HG03064 (cell line): ENCODE results near the gene ASCC2.
"Not testable (repeated sequence)": the region's sequence is repeated elsewhere in the genome, so short reads cannot be mapped to it uniquely, and the experiment has no call there.

Experiments used
- ATAC-seq: cut with Tn5 transposase; IDR thresholded peaks from one replicate; pipeline ENCODE4 v1.9.1; 2021; ENCODE audit warnings: low read depth; ENCODE audit not compliant: unreplicated experiment

ASCC2 gene, protein sequence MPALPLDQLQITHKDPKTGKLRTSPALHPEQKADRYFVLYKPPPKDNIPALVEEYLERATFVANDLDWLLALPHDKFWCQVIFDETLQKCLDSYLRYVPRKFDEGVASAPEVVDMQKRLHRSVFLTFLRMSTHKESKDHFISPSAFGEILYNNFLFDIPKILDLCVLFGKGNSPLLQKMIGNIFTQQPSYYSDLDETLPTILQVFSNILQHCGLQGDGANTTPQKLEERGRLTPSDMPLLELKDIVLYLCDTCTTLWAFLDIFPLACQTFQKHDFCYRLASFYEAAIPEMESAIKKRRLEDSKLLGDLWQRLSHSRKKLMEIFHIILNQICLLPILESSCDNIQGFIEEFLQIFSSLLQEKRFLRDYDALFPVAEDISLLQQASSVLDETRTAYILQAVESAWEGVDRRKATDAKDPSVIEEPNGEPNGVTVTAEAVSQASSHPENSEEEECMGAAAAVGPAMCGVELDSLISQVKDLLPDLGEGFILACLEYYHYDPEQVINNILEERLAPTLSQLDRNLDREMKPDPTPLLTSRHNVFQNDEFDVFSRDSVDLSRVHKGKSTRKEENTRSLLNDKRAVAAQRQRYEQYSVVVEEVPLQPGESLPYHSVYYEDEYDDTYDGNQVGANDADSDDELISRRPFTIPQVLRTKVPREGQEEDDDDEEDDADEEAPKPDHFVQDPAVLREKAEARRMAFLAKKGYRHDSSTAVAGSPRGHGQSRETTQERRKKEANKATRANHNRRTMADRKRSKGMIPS

DNA sequence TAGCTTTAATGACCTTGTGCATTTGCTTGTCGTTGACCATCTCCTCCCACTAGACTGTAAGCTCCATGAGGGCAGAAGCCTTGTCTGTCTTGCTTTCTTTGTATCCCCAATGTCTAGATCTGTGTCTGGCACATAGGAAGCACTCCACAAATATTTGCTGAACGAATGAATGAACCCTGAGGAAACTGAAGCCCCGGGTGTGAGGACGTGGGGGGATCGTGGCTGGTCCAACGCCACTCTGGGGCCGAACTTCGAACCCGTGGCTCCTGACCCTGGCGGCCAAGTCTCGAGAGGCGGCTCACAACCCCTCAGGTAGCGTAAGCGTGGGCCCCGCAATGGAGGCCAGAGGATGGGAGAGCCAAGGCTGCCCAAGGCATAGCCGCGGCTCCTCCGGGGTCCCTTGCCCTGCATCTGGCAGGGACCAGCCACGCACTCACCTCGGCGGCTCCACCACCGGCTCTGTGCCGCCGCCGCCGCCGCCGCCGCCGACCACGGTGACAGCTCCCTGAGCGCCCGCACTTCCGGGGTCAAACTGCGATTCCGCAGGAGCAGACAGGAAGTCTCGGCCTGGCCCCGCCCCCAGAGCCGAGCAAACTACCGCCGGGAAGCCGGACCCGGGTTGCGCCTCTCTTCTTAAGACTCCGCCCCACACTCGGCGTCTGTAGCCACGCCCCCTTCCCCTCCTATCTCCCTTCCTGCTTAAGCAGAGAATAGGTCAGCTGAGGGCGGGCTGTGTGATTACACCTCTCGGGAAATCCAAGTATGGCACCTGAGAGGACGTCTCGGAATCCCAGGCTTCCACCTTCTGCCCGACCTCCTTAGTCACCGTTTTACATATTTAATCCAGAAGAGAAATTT lies at the start of gene ASCC2:
ASCC2 (minus strand) TSS at position 534 of the 858 bp plus-strand sequence. CDS start 5,949 bp downstream, outside the sequence.
- peak; percentile 93 for ATAC-seq

DNA sequence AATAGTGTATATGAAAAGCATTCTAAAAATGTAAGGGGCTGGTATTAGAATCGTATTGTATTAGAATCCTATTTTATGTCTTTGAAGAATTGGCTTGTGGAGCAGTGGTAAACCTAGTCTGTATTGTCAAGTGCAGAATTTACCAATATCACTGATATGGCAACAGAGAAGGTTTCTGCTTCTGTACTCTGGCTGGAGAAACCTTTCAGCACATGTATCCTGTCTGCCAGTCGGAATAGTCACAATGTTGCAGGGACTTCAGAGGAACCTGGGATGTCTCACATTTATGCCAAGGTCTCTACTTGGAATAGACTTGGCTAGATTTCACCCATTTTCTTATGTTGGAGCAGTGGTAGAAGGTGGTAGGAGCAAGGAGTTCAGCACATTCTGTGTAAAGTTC lies 49.3 kb upstream of the ASCC2 start:
- ATAC-seq, result no peak

DNA sequence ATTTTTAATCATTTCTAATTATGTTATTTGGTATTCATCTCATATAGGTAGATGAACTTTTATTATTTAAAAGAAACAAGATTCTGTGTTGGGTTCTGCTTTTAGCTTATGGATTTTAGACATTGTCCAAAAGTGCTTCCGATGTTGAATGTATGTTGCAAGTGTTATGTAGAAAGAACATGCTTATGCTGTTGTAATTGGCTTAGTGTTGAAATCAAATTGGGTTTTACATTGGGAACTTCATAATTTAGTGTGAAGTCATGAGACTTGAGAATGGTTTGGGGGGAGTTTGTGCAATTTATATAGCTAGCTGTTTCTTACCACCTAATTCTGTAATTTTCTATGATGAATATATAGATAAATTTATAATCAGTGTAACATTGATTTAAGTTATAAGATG lies 48.5 kb upstream of the ASCC2 start:
- no peak for ATAC-seq

DNA sequence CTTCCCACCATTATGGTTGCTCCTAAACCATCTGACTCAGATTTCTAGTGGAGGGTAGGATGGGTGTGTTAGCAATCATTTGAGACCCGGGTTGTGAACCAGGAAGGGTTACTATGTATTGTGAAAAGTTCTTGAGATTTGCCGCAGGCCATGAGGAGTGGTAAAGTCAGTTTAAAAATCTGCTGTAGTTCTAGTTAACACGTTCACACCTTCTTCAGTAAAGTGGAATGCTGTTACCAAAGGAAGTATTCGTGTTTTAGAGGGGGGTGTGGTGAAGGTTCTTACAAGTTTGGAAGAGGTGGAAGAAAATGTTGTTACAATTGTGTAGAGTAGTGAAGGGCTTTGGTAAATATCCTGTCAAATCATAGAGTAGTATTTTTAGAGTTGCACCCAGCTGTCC lies 47.5 kb upstream of the ASCC2 start:
- no peak for ATAC-seq

DNA sequence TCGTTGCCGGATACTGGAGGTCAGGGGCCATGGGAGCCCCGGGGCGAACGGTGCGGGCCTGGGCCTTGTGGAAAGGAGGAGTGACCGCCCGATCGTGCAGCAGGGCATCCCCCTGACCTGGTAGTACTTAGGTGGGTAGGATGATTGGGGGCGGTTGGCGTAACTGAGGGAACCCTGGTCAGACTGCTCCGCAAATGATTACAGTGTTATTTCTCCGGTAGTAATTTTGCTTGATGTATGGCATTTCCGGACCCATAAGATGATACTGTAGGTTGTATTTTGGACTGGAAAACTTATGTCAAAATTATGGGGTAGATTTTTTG lies 45.7 kb upstream of the ASCC2 start:
- no peak for ATAC-seq

DNA sequence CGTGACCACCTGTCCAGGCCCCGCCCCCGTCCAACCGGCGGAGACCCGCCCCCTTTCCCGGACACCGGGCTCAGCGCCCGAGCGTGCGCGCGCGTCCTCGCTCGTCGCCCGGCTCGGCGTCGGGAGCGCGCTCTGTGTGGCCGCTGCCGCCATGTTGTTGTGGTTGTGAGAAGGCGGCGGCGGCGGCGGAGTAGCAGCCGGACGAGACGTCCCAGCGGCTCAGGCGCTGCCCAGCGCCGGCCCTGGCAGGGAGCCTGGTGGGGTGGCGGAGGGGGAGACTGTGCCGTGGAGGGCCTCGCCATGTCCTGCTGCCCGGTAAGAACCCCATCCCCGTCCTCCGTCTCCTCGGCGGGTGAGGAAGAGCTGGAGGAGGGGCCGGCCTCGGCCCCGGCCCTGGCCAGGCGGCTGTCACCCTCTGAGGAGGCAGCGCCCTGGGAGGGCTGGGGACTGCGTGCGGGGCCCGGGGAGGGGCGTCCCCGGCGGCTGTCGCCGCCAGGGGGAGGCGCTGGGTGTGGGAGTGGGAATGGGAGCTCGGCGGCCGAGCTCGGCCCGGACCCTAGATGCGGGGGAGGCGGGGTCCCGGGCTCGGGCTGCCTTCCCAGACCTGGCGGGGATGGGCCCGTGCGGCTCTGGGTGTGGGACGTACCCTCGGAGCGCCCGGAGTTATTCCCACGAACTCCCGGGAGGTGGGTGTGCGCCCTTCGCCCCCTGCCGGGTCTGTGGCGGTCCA lies 45.1 kb upstream of the ASCC2 start, which contains the start of gene MTMR3:
MTMR3 (plus strand) TSS at position 130 of the 730 bp plus-strand sequence. CDS start 87,886 bp downstream, outside the sequence.
- ATAC-seq, result peak; percentile 62

DNA sequence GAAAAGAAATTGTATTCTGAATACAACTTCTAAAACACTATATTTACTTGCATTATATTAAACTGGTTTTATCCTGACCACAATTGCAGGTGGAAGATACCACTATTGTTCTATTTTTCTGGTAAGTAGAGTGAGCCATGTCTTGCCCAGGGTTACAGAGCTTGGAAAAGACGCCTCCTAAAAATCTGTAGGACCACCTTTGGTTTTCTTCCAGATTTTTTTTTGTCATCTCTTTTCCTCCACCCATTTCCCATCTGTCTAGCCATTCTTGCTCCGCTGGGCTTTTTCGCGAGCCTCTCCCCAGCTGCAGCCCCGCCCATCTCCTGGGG lies 44.6 kb upstream of the ASCC2 start:
- ATAC-seq, result no peak

DNA sequence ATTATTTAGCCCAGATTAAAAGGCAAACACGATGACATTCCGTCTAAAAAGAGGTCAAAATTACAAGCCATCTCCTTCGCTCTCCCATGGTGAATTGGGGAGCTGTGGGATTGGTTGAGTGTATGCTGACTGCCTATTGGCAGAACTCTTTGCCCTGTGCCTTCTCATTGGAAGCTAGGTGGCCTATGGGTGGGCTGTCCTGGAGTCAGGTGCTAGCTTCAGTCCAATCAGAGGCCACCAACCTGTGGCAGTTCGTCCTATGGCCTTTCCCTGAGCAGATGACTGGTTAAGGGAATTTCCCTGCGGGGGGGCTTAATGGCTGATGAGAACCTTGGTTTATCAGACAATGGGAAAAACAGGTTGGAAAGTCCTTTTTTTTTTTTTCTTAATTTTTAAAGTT lies 41.7 kb upstream of the ASCC2 start:
- ATAC-seq, result no peak

DNA sequence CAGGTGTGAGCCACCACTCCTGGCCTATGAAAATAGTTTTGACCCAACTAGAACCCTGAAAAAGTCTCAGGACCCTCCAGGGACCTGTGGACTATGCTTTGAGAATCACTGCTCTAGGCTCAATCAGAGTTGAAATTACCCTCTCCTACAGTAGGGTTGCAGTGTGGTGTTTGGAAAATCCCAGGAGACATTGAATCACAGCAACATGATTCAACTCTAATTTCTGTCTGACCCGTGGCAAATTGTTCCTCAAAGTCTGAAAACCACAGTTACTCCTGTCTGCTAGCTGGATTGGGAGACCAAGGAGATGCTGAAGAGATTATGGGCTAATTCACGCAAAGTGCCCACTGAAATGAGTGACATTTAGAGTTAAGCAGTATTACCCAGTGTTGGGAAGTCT lies 39.5 kb upstream of the ASCC2 start:
- no peak for ATAC-seq

DNA sequence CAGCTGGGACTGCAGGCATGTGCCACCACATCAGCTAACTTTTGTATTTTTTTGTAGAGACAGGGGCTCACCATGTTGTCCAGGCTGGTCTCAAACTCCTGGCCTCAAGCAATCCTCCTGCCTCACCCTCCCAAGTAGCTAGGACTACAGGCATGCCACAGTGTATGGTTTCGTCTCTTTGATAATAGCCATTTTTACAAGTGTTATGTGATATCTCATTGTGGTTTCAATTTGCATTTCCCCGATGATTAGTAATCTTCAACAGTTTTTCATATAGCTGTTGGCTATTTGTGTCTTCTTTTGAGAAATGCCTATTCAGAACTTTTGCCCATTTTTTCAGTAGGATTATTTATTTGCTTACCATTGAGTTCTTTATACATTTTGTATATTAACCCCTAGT lies 35.9 kb upstream of the ASCC2 start:
- no peak for ATAC-seq

DNA sequence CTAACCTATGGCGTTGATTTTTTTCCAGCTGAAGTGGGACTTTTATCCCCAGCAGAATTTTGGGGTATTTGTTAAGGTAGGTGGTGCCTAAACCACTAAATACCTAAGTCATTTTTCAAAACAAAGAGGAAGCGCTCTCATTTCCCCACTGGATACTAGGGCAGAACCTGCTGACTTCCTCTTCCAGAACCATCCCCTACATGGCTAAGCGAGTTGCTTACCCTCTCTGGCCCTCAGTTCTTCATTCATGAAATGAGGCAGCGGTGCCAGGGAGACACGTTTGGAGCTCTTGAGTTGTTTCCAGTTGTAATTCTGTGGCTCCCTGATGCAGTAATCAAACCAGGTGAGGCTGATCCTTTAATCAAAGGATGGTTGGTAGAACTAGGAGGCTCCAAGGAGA lies 34.9 kb upstream of the ASCC2 start:
- ATAC-seq, result no peak

DNA sequence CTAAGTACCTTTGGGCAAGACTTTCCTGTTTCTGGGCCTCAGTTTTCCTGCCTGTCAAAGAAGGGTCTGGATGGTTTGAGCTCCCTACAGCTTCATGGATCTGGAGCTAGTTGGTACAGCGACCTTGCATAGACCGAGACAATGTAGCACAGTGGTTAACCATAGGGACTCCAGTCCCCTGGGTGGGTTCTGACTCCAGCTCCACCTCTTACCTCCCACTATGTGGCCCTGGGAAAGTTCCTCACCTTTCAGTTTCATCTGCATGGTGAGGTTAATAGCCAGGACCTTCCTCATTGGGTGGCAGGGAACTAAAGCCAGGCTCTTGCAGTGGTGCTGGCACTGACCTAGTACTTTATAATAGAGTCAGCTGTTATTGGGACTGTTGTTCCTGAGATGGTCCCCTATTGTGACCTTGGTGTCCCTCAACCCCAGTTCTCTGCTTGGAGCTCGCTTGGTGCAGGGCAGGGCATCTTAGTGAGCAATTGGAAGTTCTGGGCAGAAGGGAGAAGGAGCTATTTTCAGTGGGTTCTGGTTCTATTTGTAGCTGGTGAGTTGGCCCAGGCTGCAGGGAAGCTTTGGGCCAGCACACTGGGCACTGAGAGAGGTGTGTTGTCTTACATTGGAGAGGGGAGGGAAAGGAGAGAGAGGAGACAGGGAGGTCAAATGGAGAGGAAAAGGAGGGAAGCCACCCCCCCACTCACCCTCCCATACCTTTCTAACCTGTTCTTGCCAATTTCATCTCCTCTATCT lies 34.2 kb upstream of the ASCC2 start:
- ATAC-seq, result no peak

DNA sequence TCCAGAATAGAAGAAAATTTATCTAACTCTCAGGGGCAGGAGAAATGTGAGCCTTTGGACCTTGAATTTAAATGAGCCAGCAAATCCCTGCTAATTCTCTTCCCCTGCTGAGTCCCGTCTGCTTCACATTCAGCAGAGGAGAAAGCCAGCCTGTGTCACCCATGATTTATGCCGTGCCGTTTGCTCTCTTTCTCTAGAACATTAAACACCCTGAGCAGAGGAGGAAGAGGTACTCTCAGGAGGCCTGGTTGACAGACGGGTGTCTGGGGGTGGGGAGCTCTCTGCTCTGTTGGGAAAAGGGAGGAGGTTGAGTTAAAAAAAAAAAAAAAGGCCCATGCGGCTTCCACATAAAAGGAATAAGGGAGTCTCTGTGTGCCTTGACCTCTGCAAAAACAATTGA lies 33.6 kb upstream of the ASCC2 start:
- no peak for ATAC-seq

DNA sequence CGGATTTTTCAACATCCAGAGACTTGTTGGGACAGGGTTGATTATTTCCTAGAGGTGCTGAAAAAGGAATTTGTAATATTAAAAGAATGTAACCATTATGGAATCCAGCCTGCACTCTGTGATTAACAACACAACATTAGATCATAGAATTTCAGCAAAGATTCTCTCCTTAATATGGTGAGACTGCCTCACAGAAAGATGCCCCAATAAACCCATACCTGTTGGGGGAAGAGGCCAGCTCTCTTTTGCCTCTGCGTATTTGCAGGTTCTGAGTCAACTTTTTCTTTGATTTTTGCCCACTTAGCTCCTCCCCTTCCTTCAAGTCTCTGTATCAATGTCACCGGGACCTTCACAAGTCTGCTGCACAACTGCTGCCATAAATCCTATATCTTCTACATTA lies 32.5 kb upstream of the ASCC2 start:
- ATAC-seq, result no peak

DNA sequence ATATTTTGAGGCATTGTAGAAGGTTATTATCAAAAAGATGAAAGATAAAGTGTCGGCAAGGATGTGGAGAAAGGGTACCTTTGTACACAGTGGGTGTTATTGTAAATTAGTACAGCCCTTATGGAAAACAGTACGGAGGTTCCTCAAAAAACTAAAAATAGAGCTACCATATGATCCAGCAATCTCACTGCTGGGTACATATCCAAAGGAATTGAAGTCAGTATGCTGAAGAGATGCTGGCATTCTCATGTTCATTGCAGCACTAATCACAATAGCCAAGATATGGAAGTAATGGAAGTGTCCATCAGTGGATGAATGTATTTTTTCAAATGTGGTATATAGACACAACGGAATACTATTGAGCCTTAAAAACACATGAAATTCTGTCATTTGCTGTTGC lies 29.8 kb upstream of the ASCC2 start:
- no peak for ATAC-seq

DNA sequence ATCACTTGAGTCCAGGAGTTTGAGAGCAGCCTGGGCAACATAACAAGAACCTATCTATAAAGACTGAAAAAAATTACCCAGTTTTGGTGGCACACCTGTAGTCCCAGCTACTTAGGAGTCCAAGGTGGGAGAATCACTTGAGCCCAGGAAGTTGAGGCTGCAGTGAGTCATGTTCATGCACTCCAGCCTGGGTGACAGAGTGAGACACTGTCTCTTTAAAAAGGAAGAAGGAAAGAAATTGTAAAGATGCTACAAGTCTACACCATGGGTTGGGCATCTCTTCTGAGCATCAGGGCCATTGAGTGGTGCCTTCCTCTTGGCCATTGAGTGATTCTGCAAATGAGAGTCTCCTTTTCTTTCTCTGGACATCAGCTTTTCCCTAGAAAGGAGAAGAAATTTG lies 29.2 kb upstream of the ASCC2 start:
- ATAC-seq, result no peak

DNA sequence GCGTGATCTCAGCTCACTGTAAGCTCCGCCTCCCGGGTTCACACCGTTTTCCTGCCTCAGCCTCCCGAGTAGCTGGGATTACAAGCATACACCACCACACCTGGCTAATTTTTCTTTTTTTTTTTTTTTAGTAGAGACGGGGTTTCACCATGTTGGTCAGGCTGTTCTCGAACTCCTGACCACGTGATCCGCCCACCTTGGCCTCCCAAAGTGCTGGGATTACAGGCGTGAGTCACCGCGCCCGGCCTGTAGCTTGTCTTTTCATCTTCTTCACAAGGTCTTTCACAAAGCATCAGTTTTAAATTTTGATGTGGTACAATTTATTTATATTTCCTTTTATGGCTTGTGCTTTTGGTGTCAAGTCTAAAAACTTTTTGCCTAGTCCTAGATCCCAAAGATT lies 27.5 kb upstream of the ASCC2 start:
- ATAC-seq, result not testable (repeated sequence)

DNA sequence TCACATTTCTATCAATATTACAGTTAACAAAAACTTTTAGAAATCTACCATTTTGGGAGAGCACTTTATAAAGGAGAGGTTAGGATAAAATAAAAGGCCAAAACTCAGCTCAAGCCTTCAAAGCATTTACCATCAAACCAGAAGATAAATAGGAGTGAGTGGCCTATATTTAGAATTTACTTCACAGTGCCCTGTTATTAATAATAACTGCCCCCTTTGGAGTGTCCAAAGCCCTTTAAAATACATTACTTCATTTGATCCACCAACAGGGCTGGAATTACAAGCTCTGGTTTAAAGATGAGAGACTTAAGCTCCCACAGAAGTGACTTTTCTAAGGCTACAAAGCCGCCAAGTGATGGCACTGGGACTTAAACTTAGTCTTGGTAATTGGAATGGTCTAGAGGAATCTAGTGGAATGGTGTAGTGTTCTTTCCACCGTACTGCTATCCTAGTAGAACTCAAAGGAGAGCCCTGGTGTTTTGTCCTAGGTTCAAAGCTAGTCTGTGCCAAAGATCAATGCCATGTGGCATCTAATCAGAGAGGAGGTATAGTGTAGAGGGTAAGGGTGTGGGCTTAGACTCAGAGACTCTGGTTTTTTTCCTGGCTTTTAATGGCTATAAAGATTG lies 23.7 kb upstream of the ASCC2 start:
- ATAC-seq, result no peak

DNA sequence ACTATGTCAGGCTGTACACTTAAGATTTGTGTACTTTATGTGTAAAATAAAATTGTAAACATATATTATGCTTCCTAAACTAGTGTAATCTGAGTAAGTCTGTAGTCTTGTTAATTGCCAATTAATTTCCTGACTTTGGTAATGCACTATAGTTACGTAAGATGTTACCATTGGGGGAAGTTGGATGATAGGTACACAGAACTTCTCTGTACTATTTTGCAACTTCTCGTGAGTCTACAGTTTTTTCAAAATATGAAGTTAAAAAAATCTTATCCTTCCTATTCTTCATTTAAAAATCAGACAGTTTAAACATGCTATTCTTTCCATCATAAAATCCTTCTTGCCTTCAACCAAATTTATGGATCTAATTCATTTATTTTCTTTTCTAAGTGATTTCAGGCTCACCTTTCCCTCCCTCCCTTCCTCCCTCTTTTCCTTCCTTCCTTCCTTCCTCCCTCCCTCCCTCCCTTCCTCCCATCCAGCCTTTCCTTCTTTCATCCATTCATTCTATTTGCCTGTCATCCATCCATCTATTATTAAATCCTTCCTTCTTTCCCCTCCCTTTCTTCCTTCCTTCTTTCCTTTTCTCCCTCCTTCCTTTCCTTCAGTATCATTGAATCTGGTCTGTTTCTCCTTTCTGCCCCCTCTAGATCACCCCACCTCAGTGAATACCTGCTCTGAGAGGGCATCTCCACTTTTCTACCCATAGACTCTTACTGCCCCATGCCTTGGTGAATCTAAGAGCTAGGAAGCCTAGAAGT lies 22.1 kb upstream of the ASCC2 start:
- ATAC-seq, result no peak
